ENCODE data around the gene GABRG3. TPM values are rescaled to one million over a fixed set of nuclear protein-coding genes. Genes with fewer than 3 reads are reported as not detected.
A peak's percentile ranks its signal among the peaks of the same experiment; 100 is the strongest.

Gene GABRG3
- total RNA-seq, 1 experiment from 2014 or later, result 0.15 TPM

DNA sequence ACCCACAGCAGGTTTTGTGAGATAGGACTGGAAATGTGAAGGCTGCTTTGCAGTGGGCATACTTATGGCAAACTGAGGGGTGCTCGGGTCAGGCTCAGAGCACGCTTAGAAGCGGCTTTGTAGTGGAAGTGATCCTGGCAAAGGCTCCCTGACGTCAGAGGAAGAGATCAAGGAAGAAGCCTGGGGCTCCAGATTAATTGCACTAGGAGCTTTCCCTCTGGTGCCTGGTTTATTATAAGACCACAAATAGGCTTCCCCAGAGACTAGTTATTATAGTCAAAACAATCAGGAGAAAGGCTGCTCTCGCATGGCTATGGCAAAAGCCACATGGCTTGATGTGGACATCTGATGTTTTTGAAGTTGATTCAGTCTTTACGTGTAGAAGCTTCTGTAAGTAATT is 515.1 kb downstream of the GABRG3 start:
- Histone ChIP-seq H3K4me2 (ENCODE audit: insufficient read depth, insufficient read length, low read length) (no peak overlapping the region), H3K23ac (ENCODE audit: insufficient read length, low read depth, low read length) (no peak overlapping the region), H4K91ac (ENCODE audit: insufficient read length, low read depth, low read length) (no peak overlapping the region), H2BK120ac (ENCODE audit: low read depth, low read length, poor library complexity, severe bottlenecking) (no peak overlapping the region), H3K14ac (ENCODE audit: insufficient read depth, low read length) (no peak overlapping the region), H3K27ac (ENCODE audit: insufficient read length, low read depth, low read length) (no peak overlapping the region), H2AFZ (ENCODE audit: low read length) (no peak overlapping the region), H3K4ac (ENCODE audit: low read depth, low read length) (no peak overlapping the region), H3K4me1 (ENCODE audit: insufficient read depth, low read length) (peaks cover 16% of the 10 kb centered on the region; the same call in 1 of the 2 replicates), H2BK5ac (ENCODE audit: insufficient read length, low read length) (no peak overlapping the region), H2BK15ac (ENCODE audit: low read depth, low read length) (peak overlapping the region; percentile 70; the same call in 1 of the 2 replicates), H2AK5ac (ENCODE audit: insufficient read length, low read length) (no peak overlapping the region), H4K20me1 (ENCODE audit: control insufficient read depth, insufficient read depth, insufficient read length) (no peaks in the 10 kb centered on the region), H2BK20ac (ENCODE audit: low read depth, low read length, poor library complexity, severe bottlenecking) (no peak overlapping the region), H3K23me2 (ENCODE audit: insufficient read length, low read depth, low read length, poor library complexity, severe bottlenecking) (no peaks in the 10 kb centered on the region), H3K56ac (ENCODE audit: insufficient read length, low read depth, low read length) (no peak overlapping the region), H4K8ac (replicated peaks; ENCODE audit: insufficient read length, low read depth, low read length) (no peak overlapping the region), H3K18ac (ENCODE audit: insufficient read length, low read depth, low read length) (no peak overlapping the region), H3K27me3 (ENCODE audit: insufficient read depth, low read length) (no peaks in the 10 kb centered on the region), H3T11ph (ENCODE audit: low read length) (no peak overlapping the region), H2BK12ac (ENCODE audit: insufficient read length, low read depth, low read length) (no peak overlapping the region), H3K79me1 (ENCODE audit: insufficient read depth, low read depth, low read length, poor library complexity, severe bottlenecking) (no peaks in the 10 kb centered on the region), H4K5ac (ENCODE audit: insufficient read length, low read depth, low read length) (no peak overlapping the region), H3K79me2 (ENCODE audit: insufficient read depth, low read length) (no peaks in the 10 kb centered on the region), H3K9me3 (ENCODE audit: control insufficient read depth, low read depth, low read length) (no peaks in the 10 kb centered on the region), H3K9ac (ENCODE audit: extremely low read depth, insufficient read length, low read length) (no peak overlapping the region)
- Mint-ChIP-seq H3K4me1 (peaks cover 34 to 37% of the 10 kb centered on the region in 2 experiments), H3K27ac (no peak overlapping the region), H3K27me3 (ENCODE audit: low read depth) (0 out of 2 replicates have a peak, but pooled peaks cover 2% of the 10 kb centered on the region), H3K9me3 (peaks cover 3 to 4% of the 10 kb centered on the region in 2 experiments; a peak in 2 of 5 replicates), H3K4me3 (no peak overlapping the region), H3K36me3 (ENCODE audit: insufficient read depth in 1 of 3, low read depth in 3 of 3) (peaks cover 0 to 4% (median 0%) of the 10 kb centered on the region in 3 experiments; a peak in 3 of 7 replicates)
- WGBS (ENCODE audit: extremely low coverage, insufficient read length, low lambda C conversion rate), result no CpG with 5 or more reads among the region's 6 CpGs
- TF ChIP-seq, protein P1, sequence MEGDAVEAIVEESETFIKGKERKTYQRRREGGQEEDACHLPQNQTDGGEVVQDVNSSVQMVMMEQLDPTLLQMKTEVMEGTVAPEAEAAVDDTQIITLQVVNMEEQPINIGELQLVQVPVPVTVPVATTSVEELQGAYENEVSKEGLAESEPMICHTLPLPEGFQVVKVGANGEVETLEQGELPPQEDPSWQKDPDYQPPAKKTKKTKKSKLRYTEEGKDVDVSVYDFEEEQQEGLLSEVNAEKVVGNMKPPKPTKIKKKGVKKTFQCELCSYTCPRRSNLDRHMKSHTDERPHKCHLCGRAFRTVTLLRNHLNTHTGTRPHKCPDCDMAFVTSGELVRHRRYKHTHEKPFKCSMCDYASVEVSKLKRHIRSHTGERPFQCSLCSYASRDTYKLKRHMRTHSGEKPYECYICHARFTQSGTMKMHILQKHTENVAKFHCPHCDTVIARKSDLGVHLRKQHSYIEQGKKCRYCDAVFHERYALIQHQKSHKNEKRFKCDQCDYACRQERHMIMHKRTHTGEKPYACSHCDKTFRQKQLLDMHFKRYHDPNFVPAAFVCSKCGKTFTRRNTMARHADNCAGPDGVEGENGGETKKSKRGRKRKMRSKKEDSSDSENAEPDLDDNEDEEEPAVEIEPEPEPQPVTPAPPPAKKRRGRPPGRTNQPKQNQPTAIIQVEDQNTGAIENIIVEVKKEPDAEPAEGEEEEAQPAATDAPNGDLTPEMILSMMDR (conservative IDR thresholded peaks at IDR 0.05), result no peak
- DNase-seq, result no peak
